SK-N-MC (cell line): ENCODE data around the gene APOBEC3H.

Experiments
- EZH2 ChIP-seq: fragments of 200-600 bp; sonication (generic); IDR thresholded peaks from one replicate; pipeline ENCODE4 v1.6.1; 2017; ENCODE audit warnings: antibody characterized with exemption
- POLR2AphosphoS5 ChIP-seq: IDR thresholded peaks from 2 replicates; pipeline ENCODE4 v1.6.1; 2012; ENCODE audit warnings: mild to moderate bottlenecking, low read depth, low read length, borderline replicate concordance

DNA sequence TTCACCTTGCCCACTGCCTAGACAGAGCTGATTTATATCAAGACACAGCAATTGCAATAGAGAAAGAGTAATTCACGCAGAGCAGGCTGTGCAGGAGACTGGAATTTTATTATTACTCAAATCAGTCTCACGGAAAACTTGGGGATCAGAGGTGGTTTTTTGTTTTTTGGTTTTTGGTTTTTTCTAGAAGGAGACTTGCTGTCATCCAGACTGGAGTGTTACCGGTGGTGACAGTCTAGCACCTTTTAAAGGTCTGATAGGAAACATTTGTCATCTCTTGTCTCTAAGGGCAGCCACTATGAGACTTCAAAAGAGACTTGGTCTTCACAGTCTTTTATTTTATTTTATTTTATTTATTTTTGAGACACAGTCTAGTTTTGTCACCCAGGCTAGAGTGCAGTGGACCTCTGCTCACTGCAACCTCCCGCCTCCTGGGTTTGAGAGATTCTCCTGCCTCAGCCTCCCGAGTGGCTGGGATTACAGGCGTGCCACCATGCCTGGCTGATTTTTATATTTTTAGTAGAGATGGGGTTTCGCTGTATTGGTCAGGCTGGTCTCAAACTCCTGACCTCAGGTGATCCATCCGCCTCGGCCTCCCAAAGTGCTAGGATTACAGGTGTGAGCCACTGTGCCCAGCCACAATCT, 19.1 kb downstream of the APOBEC3H start:
- no peak for TF ChIP-seq EZH2
- no peak for TF ChIP-seq POLR2AphosphoS5
